ENCODE data around the gene HNRNPU. TPM values are rescaled to one million over a fixed set of nuclear protein-coding genes. Genes with fewer than 3 reads are reported as not detected.
"Not testable (repeated sequence)": the region's sequence is repeated elsewhere in the genome, so short reads cannot be mapped to it uniquely, and the experiment has no call there.

HNRNPU gene
- total RNA-seq, 1 experiment from 2014 or later = 507 TPM

GRCh38 chr1:244841273-244841927 is 22.9 kb downstream of the HNRNPU start:
- DNase-seq (ENCODE audit: low read depth) = no peak

GRCh38 chr1:244840219-244840794 is 24.0 kb downstream of the HNRNPU start:
- no peak for DNase-seq (ENCODE audit: low read depth)

- no peak for DNase-seq (ENCODE audit: low read depth)
Observed at GRCh38 chr1:244839656-244840055, 24.7 kb downstream of the HNRNPU start.

- DNase-seq (ENCODE audit: low read depth) = no peak
Observed at GRCh38 chr1:244837597-244838258, 26.6 kb downstream of the HNRNPU start.

GRCh38 chr1:244836584-244836983 is 27.8 kb downstream of the HNRNPU start:
- no peak for DNase-seq (ENCODE audit: low read depth)

GRCh38 chr1:244836135-244836521 is 28.2 kb downstream of the HNRNPU start:
- DNase-seq (ENCODE audit: low read depth) = peak; percentile 37

- DNase-seq (ENCODE audit: low read depth) = peak; percentile 90
Observed at GRCh38 chr1:244835276-244836134, 28.8 kb downstream of the HNRNPU start, which contains the start of gene COX20. Gene COX20, plus strand, starts transcription at chr1:244835658. Its CDS starts 57 bp downstream, at chr1:244835715.

GRCh38 chr1:244834543-244835275 is 29.6 kb downstream of the HNRNPU start:
- peak; percentile 91 for DNase-seq (ENCODE audit: low read depth)

GRCh38 chr1:244833734-244834542 is 30.4 kb downstream of the HNRNPU start:
- DNase-seq (ENCODE audit: low read depth) = peak; percentile 75

- DNase-seq (ENCODE audit: low read depth) = not testable (repeated sequence)
Observed at GRCh38 chr1:244833260-244833659, 31.1 kb downstream of the HNRNPU start.

- DNase-seq (ENCODE audit: low read depth) = no peak
Observed at GRCh38 chr1:244830639-244831038, 33.7 kb downstream of the HNRNPU start.

GRCh38 chr1:244826712-244827111 is 37.6 kb downstream of the HNRNPU start:
- no peak for DNase-seq (ENCODE audit: low read depth)

- DNase-seq (ENCODE audit: low read depth) = no peak
Observed at GRCh38 chr1:244822878-244823277, 41.5 kb downstream of the HNRNPU start.

- DNase-seq (ENCODE audit: low read depth) = no peak
Observed at GRCh38 chr1:244821134-244821533, 43.2 kb downstream of the HNRNPU start.

GRCh38 chr1:244820131-244820530 is 44.2 kb downstream of the HNRNPU start:
- no peak for DNase-seq (ENCODE audit: low read depth)

GRCh38 chr1:244817415-244817894 is 46.9 kb downstream of the HNRNPU start:
- DNase-seq (ENCODE audit: low read depth) = no peak

- no peak for DNase-seq (ENCODE audit: low read depth)
Observed at GRCh38 chr1:244815600-244816099, 48.7 kb downstream of the HNRNPU start.

GRCh38 chr1:244813327-244813726 is 51.0 kb downstream of the HNRNPU start:
- DNase-seq (ENCODE audit: low read depth) = no peak

GRCh38 chr1:244810221-244810620 is 54.1 kb downstream of the HNRNPU start:
- DNase-seq (ENCODE audit: low read depth) = no peak

- DNase-seq (ENCODE audit: low read depth) = no peak
Observed at GRCh38 chr1:244807138-244807537, 57.2 kb downstream of the HNRNPU start.

Data from HT1080 (cell line).